Ascending aorta (tissue), 2 donors: ENCODE data around the gene SNAI3. TPM values are rescaled to one million over a fixed set of nuclear protein-coding genes. Genes with fewer than 3 reads are reported as not detected.

ENCODE experiments used
- DNase-seq, 2 donors: peaks; one replicate each; pipeline ENCODE4 v3.0.0-alpha.2; 2019; ENCODE audit warnings: low spot score in 2 of 2
- H3K27ac ChIP-seq, 2 donors: fragments of 200-600 bp; sonication (generic); one replicate each; pipeline ENCODE4 v1.5.1; 2016 to 2017; ENCODE audit warnings: mild to moderate bottlenecking in 1 of 2
- H3K27me3 ChIP-seq: fragments of 200-600 bp; sonication (generic); one replicate; pipeline ENCODE4 v1.5.1; 2017
- H3K36me3 ChIP-seq, 2 donors: fragments of 200-600 bp; sonication (generic); one replicate each; pipeline ENCODE4 v1.5.1; 2016
- H3K4me1 ChIP-seq, 2 donors: fragments of 200-600 bp; sonication (generic); one replicate each; pipeline ENCODE4 v1.5.1; 2016 to 2017; ENCODE audit warnings: mild to moderate bottlenecking in 1 of 2
- H3K4me3 ChIP-seq, 2 donors: fragments of 200-600 bp; sonication (generic); one replicate each; pipeline ENCODE4 v1.5.1; 2016 to 2017; ENCODE audit warnings: mild to moderate bottlenecking in 1 of 2
- H3K9me3 ChIP-seq, 2 donors: fragments of 200-600 bp; sonication (generic); one replicate each; pipeline ENCODE4 v1.5.1; 2016
- CTCF ChIP-seq, 3 experiments: fragments of 200-600 bp in 2 of 3; fragments of 450-650 bp in 1 of 3; sonication (generic) in 2 of 3; IDR thresholded peaks; one replicate each; pipeline ENCODE4 v1.5.1; 2016 to 2019; ENCODE audit warnings: antibody characterized with exemption in 3 of 3, mild to moderate bottlenecking in 1 of 3, moderate library complexity in 1 of 3
- intact Hi-C: fragments of 100-400 bp; cut with DNase I; formaldehyde crosslinking; loops from one replicate; pipeline ENCODE4 v1.15.1; 2023
- total RNA-seq: library from RNA; depleted of rRNA; stranded (reverse); fragments of >200 nt; gene quantifications from one replicate; pipeline ENCODE4 v1.1.0, GENCODE V29; 2016

The SNAI3 gene
- total RNA-seq, 1 donor from 2014 or later = not detected

GRCh38 chr16:88636488-88637265, 49.6 kb downstream of the SNAI3 start:
- no peak for DNase-seq
- Histone ChIP-seq H3K27me3 (no peaks in the 10 kb centered on the region), H3K36me3 (peaks cover 10 to 19% of the 10 kb centered on the region in 2 donors), H3K4me1 (peaks cover 0 to 4% of the 10 kb centered on the region in 2 donors), H3K27ac (no peak overlapping the region), H3K4me3 (no peak overlapping the region), H3K9me3 (no peaks in the 10 kb centered on the region)
- intact Hi-C loops = no loop called here
- TF ChIP-seq CTCF (IDR thresholded peaks at IDR 0.05) = no peak

- Histone ChIP-seq H3K36me3 (peaks cover 17 to 27% of the 10 kb centered on the region in 2 donors), H3K4me3 (no peak overlapping the region), H3K27ac (no peak overlapping the region), H3K27me3 (no peaks in the 10 kb centered on the region), H3K9me3 (no peaks in the 10 kb centered on the region), H3K4me1 (peaks cover 0 to 4% of the 10 kb centered on the region in 2 donors)
- no peak for DNase-seq
- no peak for TF ChIP-seq CTCF (IDR thresholded peaks at IDR 0.05)
- intact Hi-C loops = no loop called here
Measured at GRCh38 chr16:88635671-88636319, 50.5 kb downstream of the SNAI3 start.

- H3K27me3 ChIP-seq = no peaks in the 10 kb centered on the region
- no peak for DNase-seq
- TF ChIP-seq CTCF (IDR thresholded peaks at IDR 0.05) = no peak
Measured at GRCh38 chr16:88634994-88635670, 51.2 kb downstream of the SNAI3 start.

GRCh38 chr16:88634141-88634993, 51.9 kb downstream of the SNAI3 start:
- peak overlapping the region; percentile 39 to 63 for H3K4me3 ChIP-seq
- H3K27ac ChIP-seq = peak overlapping the region in 1 of 2 donors; percentile 9
- TF ChIP-seq CTCF (IDR thresholded peaks at IDR 0.05) = no peak
- H3K4me1 ChIP-seq = peaks cover 0 to 4% of the 10 kb centered on the region in 2 donors
- intact Hi-C loops = no loop called here
- H3K27me3 ChIP-seq = no peaks in the 10 kb centered on the region
- H3K9me3 ChIP-seq = no peaks in the 10 kb centered on the region
- DNase-seq = peak in 1 of 2 donors; percentile 17
- H3K36me3 ChIP-seq = peaks cover 31 to 41% of the 10 kb centered on the region in 2 donors

More at GRCh38 chr16:88634994-88635670, 51.2 kb downstream of the SNAI3 start:
- Histone ChIP-seq H3K4me3 (peak overlapping the region; percentile 39 to 63), H3K27ac (no peak overlapping the region), H3K4me1 (peaks cover 0 to 4% of the 10 kb centered on the region in 2 donors), H3K9me3 (no peaks in the 10 kb centered on the region), H3K36me3 (peaks cover 24 to 34% of the 10 kb centered on the region in 2 donors)
- intact Hi-C loops = no loop called here

- peaks cover 0 to 4% of the 10 kb centered on the region in 2 donors for H3K4me1 ChIP-seq
- intact Hi-C loops = no loop called here
- no peak for DNase-seq
- peak overlapping the region in 1 of 2 donors; percentile 63 for H3K4me3 ChIP-seq
- H3K27ac ChIP-seq = no peak overlapping the region
- no peaks in the 10 kb centered on the region for H3K9me3 ChIP-seq
- TF ChIP-seq CTCF (IDR thresholded peaks at IDR 0.05) = no peak
- no peaks in the 10 kb centered on the region for H3K27me3 ChIP-seq
- H3K36me3 ChIP-seq = peaks cover 37 to 47% of the 10 kb centered on the region in 2 donors
Measured at GRCh38 chr16:88633684-88634140, 52.6 kb downstream of the SNAI3 start.
